HG03280 (cell line): ENCODE results near the gene ZDHHC21.
"Not testable (repeated sequence)": the region's sequence is repeated elsewhere in the genome, so short reads cannot be mapped to it uniquely, and the experiment has no call there.

Experiments
- ATAC-seq: cut with Tn5 transposase; IDR thresholded peaks from one replicate; pipeline ENCODE4 v1.9.1; 2021; ENCODE audit warnings: mild to moderate bottlenecking, moderate library complexity; ENCODE audit not compliant: unreplicated experiment

The ZDHHC21 gene

DNA sequence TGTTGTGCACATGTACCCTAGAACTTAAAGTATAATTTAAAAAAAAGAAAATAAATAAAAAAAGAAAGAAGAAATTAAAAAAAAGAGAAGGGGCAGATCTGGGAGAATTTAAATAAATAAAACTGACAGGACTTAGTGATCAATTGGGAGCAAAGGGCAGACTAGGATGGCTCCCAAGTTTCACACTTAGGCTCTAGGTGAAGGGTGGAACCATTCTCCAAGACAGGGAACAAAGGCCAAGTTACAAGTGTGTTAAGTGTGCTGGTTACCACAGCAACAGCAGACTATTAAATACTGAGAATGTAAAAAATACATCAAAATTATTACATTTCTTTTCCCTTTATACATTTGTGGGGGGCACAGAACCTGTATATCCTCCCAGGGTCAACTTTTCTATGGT lies 7.1 kb downstream of the ZDHHC21 start:
- ATAC-seq, result no peak

DNA sequence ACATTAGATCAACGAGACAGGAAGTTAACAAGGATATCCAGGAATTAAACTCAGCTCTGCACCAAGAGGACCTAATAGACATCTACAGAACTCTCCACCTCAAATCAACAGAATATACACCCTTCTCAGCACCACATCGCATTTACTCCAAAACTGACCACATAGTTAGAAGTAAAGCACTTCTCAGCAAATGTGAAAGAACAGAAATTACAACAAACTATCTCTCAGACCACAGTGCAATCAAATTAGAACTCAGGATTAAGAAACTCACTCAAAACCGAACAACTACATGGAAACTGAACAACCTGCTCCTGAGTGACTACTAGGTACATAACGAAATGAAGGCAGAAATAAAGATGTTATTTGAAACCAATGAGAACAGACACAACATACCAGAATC lies 10.6 kb downstream of the ZDHHC21 start:
- ATAC-seq, result not testable (repeated sequence)

DNA sequence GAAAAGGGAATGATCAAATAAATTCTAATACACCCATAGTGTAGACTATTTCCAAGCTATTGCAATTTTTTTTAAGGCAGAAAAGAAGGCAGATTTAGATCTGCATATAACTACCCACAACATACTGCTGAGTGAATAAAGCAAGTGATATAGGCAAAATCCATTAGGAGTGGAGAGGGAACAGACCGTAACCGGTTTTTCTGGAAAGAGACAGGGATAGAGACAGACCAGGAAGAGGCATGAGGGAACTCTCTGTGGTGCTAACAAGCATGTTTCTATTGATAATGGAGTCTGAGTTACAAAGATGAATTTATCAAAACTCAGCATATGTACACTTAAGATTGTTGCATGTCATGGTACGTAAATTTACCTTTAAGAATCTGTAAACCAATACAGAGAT lies 14.5 kb downstream of the ZDHHC21 start:
- ATAC-seq, result no peak

DNA sequence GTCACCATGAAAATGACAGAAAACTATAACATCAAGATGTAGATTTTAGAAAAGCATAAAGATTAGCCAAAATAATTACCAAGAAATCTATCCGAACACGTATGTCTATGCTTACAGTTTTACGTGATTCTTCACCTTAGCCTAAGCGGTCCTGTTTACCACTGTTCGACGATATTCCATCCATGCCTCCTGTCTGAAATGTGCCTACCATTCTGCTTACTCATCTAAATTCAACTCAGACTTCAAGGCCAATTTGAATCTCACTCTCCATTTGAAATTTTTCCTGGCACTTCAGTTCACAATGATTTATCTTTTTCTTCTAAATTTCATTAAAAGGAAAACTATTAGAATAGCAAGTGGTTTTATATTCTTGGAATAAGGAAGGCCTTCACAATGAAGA lies 15.4 kb downstream of the ZDHHC21 start:
- ATAC-seq, result no peak

DNA sequence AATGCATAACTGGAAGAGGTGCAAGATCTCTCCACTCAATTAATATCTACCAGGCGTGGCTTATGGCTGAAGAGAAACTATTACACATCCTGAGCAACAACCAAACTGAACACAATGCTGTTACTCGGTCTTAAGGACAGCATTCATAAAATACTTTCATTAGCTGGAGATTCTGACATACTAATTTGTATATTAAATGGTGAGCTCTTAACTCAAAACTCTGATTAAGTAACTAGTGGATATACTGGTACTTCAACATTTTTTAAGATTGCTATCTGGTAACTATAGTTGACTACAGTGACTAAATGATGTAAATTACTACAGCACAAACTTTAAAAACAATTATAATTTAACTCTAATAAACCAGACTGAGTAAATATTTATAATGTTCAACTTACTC lies 15.8 kb downstream of the ZDHHC21 start:
- no peak for ATAC-seq

DNA sequence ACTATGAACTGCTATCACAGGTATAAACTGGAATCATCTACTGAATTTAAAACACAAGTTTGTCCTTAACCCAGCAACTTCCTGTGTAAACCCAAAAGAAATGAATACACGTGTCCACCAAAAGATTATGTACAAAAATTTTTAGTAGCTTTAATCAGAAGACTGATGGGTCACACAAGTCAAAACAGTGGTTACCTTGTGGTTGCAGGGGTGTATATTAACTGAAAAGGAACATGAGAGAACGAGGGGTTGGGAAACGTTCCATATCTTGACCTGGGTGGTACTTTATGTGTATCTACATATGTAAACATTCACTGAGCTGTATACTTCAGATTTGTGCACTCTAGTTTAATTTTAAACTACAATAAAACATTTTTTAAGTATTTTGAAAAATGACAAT lies 18.6 kb downstream of the ZDHHC21 start:
- ATAC-seq, result no peak

DNA sequence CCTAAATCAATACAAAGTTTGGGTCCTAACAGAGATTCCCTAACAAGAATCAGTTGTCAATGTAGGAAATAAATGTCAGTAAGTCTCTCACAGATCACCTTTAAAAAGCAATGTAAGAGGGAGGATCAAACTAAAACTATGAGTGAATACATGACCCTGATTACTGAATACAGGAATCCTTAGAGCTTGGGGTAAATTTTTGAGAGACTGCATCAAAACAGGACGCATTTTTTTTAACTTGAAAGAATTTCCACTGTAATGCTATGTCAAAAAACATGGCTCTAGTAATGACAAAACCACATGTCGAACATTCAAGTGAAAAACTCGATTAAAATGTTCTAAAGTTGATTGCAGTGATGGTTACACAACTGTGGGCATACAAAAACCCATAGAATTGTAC lies 21.9 kb downstream of the ZDHHC21 start:
- no peak for ATAC-seq

DNA sequence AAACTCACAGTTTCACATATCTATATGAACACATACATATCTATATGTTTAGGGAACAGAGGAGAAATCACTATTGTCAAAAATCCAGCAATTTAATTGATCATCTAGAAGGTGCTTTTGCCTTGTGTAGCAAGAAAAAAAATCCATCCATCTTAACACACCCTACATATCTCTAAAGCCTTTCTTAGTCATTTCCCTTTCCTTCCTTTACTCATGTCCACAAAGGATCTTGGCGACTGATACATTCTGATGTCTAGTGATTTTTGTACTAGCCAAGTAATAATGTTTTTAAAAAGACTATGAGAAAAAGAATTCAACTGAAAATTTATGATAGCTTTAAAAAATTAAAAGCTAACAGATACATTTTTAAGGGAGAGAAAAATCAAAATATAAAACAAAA lies 22.5 kb downstream of the ZDHHC21 start:
- no peak for ATAC-seq

DNA sequence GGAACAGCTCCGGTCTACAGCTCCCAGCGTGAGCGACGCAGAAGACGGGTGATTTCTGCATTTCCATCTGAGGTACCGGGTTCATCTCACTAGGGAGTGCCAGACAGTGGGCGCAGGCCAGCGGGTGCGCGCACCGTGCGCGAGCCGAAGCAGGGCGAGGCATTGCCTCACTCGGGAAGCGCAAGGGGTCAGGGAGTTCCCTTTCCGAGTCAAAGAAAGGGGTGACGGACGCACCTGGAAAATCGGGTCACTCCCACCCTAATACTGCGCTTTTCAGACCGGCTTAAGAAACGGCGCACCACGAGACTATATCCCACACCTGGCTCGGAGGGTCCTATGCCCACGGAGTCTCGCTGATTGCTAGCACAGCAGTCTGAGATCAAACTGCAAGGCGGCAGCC lies 29.2 kb downstream of the ZDHHC21 start:
- ATAC-seq, result not testable (repeated sequence)

DNA sequence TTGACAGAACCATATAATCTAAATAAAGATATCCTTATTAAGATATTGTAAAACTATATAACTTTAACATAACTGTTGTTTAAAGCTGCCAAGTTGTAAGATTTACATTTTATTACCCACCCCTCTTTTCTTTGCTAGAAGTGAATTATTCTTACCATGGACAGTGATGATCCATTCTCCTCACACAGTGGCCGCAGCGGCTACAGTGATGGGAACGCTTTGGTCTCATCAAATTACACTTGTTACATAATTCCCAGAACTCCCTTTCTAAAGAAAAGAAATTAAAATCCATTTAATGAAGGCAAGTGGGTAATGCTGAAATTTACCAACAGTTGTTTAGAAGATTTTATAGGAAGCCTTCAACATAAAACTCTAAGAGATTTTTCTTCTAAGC lies 31.2 kb downstream of the ZDHHC21 start:
- no peak for ATAC-seq

DNA sequence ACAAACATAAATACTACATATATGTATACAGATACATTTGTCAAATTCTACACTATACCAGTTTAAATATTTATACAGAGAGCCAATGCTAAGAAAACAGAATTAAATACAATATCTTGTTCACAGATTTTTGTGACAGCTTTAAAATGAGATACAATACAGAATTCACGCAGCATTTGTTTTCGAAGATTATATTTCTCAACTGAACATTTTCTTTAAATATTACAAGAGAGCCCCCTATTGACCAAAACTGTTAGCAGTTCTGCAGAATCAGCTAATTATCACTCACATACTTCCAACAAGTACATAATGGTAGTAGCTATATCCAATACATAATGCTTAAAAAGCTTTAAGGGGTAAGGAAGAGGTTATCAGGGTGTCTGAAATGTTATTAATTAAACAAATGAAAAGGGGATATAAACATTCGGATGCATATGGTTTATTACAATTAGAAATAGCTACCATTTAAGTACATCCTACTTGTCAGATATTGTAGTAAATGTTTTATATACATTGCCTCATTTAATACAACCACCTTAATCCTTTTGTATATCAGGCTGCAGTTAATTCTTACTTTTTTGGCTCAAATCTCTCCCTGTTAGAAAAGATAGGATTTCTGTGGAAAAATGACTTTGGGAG lies 31.7 kb downstream of the ZDHHC21 start:
- ATAC-seq, result no peak

DNA sequence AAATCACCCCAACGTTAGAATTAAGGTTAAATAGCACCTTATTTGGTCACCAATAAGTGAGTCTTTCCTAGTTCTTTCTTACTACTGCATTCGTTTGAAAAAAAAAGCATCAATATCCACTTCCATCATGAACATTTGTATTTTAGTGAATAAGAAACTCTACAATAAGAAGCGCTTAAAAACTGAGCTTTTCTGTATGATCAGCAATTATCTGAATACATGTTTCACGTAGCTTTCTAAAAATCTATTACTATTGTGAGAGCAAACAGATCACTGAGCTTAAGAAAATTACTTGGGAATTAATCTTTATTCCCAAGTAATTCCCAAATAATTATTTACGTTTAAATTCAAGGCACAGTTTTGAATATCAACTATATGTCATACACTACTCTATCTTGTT lies 32.5 kb downstream of the ZDHHC21 start:
- no peak for ATAC-seq

DNA sequence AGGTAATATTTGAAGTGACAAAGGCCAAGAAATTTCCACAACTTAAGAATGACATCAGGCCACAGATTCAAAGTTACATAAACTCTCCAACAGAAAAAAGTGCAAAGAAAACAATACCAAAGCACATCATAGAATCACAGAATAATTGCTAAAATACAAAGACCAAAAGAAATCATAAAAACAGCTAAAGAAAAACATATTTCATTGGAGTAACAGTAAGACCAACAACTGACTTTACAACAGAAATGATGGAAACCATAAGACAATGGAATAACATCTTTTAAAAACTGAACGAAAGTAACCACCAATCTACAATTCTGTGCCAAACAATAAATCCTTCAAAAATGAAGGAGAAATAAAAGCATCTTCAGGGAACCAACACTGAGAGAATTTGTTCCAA lies 38.3 kb downstream of the ZDHHC21 start:
- ATAC-seq, result no peak

DNA sequence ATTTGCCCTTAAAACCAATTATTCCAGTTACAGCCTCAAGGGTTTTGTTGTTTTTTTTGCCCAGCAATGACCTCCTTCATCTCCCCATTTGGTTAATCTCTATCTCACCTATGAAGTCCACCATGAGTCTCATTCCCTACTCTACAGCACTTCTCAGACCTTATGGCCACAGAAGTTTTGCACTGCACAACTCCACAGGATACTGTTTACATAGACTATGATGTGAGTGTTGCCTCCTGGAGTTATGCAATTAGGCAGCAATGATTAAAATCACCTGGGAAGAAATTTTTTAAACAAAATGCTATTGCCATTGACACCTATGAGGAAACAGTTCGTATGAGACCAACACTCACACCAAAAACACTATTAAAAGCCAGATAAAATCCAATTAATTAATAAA lies 39.7 kb downstream of the ZDHHC21 start:
- ATAC-seq, result no peak

DNA sequence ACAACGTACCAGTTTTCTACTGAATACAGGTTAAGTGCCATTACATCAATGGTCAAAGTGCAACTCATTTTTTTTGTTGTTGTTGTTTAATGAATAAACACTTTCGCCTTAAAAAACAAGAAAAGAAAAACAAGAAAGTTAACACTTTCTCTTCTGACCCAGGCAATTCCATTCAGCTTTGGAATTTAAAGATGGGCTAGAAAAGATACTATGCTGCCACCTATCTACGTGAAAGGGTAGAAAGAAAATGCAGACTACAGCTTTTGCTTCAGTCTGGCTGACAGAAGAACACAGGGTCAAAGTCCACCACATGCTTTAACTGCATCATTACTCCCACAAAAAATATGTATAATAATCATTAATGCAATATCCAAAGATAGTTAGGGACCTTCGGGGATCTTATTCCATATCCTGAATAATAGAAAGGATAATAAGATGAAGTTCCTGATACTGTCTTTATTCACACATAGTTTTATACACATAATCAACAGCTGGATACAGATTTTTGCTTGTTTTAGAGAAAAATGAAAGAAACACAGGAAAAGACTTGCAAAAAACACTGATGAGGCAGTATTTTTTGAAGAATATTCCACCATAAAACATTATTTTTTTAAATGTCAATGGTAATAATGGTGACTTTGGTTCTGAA lies 40.4 kb downstream of the ZDHHC21 start:
- no peak for ATAC-seq

DNA sequence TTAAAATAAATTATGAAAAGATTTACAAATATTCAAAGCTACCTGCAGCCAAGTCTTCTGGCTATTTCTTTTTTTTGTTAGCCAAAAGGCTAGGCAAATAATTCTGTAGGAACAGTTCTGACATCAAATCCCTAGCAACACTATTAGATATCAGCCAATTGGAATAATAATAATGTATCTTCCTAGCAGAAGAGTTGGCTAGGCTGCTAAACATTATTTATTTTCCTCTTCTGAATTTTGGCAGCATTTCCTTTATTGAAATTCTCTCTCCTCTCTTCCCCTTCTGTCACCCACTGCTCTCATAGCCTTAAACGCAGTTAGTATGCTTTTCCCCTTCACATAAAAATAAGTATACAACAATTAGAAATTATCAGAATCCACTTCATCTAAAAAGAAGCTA lies 42.6 kb downstream of the ZDHHC21 start:
- no peak for ATAC-seq

DNA sequence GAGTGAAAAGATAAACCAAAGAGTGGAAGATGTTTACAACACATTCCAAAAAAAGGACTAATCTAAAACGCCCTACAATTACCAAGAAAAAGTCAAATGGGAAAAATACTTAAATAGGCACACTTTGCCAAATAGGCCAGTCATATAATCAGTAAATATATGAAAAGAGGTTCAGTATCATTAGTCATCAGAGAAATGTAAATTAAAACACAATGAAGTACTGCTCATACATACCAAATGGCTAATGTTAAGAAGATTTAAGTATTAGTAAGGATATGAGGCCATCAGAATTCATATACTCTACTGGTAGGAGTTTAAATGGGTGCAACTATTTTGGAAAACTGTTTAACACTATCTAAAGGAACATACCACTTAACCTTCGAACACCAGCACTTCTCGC lies 47.6 kb downstream of the ZDHHC21 start:
- ATAC-seq, result no peak

DNA sequence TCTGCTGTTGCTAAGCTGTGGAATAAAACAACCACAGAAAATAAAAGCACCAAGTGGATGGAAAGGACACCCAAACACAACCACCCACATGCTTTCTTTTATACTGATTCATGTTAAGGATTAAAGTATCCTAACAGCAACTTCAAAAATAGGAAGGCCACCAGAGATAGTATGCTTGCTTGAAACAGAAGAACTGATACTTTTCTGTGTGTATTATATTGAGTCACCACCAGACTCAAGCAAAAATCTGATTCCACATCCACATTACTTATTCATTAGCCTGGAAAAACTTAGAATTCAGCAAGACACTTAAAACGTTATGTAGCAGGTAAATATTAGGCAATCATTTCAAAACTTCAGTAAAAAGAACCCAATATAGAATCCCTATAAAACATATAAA lies 52.3 kb downstream of the ZDHHC21 start:
- ATAC-seq, result no peak

DNA sequence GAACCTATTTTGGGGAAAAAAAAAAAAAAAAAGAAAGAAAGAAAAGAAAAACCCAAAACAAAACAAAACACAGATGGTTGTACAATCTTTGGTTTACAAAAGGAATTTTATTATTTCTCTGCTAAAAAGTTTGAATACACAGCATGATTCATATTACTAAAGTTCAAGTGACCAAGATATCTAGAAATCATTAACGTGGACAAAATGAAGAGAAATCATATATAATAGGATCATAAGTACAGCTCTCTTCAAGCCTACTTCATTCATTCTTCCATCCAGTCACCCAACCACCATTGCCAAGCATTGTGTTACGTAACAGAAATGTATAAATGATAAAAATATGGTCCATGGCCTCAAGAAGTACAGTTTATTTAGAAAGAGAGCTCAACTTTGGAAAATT lies 52.9 kb downstream of the ZDHHC21 start:
- no peak for ATAC-seq

DNA sequence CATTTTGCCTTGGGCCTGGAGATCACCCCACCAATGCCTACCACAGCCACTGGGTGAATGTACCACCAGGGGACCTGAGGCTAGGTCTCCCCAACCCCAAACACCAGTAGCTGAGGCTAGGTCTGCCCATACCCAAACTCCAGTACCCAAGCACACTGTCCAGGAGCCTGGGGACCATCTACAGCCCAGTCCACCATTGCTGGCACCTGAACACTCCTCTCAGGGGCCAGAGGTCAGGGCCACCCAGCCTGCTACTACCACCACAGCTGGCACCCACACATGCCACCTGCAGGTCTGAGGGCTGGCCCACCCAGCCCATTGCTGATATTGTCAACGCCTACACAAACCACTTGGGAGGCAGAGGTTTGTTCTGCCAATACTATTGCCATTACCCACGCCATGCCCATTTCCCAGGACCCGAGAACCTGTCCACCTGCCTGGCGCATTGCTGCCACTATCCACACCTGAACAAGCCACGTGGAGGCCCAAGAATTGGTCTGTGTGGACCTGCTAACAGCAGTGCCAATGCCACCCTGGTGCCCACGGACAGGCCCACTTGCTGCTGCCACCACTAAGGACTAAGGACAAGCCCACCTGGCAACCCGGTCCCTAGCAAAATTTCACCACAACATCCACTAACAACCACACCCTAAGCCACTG lies 59.2 kb downstream of the ZDHHC21 start:
- ATAC-seq, result no peak

DNA sequence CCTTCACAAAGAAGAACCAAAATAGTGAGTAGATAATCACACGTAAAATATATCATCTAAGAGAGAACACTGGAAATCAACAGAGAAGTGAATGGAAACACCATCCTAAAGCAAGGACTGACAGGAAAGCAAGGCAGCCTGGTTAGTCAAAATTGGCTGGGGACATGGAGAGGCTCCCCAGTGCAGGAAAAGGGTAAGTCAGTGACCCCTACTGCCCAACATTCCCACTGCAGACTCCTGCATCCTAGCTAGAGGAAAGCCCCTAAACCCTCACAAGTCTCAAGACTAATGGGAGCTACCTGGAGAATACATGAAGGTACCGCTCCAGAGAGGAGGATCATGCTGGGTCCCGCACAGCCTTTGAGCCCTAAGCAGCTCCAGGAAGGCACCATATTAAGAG lies 60.1 kb downstream of the ZDHHC21 start:
- no peak for ATAC-seq

DNA sequence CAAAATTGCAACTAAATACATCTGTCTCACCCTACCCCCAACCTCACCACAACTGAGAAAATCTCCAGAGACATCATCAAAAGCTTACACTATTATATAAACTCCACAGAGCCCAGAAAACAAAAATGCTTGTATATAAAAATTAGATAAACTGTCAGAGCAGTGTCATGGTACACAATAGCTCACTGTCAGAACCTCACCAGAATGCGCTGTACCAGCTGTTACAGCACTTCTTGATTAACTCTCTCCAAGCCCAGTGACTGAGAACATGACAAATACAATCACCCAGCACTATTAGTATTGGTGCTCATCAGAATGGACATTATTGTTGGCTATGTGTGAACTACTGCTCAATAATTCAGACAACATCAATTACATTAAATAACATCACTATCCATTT lies 65.7 kb downstream of the ZDHHC21 start:
- no peak for ATAC-seq
